GM12873 (cell line): Measurements from ENCODE around the gene MIGA2.
A peak's percentile ranks its signal among the peaks of the same experiment; 100 is the strongest.

Experiments used
- TF ChIP-seq, protein P1 (sequence below): IDR thresholded peaks from 2 replicates; pipeline ENCODE4 v1.5.1; 2012; ENCODE audit warnings: low read depth, mild to moderate bottlenecking, moderate library complexity, low read length, control low read depth; ENCODE audit not compliant: insufficient read depth; ENCODE audit errors: missing control alignments

Gene MIGA2

DNA sequence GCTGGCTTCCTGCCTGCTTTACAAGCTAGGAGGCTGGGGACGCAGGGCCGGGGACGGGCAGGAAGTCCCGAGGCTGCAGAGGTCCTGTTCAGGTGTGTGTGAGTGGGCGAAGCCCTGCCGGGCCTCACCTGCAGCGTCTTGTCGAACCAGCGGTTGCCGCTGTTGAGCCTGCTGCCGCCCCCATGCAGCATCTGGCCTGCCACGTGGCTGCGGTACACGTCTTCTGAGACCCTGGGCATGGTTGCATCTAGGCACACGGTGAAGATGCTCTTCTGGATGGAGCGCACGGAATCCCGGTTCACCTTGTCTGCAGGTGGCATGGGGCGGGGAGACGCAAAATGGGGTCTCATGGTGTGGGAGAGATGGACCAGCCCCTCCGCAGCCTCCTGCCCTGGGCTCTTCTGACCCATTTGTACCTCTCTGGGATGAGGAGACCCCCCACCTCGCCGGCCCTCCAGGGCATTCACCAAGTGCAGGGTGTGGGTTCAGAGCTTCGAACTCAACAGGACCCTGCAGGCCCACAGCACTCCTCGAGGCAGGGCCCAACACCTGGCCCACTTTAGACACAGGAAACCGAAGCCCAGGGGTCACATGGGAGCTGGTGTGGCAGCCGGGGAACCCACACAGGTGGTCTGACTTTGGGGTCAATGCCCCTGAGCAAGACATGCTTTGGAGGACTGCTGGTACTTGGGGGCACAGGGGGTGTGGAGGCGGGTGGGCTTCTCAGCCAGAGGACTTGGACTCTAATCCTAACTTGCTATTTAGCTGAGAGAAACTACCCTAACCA, 64.2 kb downstream of the MIGA2 start:
- TF ChIP-seq, protein P1, sequence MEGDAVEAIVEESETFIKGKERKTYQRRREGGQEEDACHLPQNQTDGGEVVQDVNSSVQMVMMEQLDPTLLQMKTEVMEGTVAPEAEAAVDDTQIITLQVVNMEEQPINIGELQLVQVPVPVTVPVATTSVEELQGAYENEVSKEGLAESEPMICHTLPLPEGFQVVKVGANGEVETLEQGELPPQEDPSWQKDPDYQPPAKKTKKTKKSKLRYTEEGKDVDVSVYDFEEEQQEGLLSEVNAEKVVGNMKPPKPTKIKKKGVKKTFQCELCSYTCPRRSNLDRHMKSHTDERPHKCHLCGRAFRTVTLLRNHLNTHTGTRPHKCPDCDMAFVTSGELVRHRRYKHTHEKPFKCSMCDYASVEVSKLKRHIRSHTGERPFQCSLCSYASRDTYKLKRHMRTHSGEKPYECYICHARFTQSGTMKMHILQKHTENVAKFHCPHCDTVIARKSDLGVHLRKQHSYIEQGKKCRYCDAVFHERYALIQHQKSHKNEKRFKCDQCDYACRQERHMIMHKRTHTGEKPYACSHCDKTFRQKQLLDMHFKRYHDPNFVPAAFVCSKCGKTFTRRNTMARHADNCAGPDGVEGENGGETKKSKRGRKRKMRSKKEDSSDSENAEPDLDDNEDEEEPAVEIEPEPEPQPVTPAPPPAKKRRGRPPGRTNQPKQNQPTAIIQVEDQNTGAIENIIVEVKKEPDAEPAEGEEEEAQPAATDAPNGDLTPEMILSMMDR: no peak

DNA sequence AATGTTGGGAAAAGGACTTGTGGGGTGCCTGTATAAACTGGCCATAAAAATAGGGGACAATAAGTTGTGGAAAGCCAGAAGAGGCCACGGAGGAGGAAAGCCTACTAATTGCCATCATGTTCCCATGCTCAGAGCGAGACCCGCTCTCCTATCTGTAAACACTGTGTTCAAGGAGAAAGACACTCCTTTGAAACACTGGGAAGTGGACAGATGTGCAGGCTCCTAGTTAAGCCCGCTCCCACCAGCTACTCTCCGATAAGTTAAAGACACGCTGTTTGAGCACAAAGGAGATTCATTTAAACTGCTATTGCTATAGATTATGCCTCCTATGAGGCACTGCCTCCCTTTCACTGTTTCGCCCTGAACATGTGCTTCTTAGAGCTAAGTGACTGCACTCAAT, 64.9 kb downstream of the MIGA2 start:
- TF ChIP-seq, protein P1: no peak

DNA sequence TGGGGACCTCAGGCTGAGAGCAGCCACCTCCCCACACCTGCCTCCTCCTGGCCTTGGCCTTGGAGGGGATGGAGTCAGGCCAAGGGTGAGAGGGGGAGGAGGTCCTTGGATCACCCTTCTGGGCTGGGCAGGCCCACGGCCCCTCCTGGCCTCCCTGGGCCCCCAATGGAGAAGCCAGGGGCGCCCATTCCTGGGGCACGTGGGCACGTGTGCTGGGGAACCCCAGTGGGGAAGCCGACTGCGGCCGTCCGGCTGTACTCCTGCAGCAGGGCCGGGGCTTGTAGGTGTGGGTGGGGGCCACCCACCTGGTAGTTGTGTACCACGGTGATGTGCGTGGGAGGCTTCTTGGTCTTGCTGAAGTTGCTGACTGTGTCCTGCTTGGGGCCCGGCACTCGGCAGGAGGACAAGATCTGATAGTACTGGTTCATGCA, 65.7 kb downstream of the MIGA2 start:
- TF ChIP-seq, protein P1: no peak

DNA sequence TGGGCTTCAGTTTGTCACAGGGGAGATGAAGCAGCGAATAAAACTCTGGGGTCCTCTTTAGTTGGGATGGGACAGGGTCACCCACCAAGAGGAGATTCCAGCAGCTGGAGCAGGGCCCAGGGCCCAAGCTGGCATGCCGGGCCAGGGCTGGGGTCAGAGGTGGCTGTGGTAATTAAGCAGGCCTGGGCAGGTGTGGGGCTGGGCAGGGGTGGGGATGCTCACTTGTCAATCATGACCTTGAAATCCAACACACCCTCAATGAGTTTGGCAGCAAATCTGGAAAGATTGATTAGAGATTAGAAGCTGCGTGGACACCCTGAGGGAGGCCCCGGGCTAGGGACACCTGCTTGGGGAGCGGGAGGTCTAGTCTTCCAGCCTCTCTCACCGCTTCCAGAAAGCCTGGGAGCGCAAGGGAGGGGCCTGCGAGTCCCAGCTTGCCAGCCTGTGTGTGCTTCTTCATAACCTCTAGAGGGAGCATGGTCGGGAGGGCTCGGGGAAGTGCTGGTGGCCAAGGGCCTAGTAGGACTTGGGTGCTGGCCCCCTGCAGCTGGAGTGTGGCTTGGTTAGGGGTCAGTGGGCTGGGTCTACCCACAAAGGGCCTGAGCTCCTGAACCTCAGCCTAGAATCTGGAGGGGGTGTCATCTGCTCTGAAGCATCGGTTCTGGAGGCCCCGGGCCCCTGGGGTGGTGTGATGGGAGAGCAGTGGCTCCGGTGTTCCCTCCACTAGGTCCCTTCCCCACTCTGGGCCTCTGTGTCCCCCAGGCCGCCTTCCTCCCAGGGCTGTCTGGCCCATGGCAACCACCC, 66.6 kb downstream of the MIGA2 start:
- TF ChIP-seq, protein P1: peak; percentile 70

DNA sequence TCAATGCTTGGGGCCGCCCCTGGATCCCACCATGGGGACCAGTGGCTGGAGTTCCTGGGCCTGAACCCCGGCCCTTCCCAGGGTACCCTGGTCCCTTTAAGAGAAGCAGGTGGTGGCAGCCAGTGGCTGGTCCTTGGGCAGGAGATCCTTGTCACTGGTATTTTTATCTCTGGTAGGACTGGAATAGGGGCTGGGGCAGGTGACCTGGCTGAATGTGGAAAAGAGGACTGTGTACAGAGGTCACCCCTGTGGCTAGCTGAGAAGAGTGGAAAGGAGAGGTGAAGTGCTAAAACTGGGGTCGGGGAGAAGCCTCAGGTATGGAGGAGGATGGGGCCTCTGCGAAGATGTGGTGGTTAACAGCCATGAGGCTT, 67.2 kb downstream of the MIGA2 start:
- TF ChIP-seq, protein P1: no peak

DNA sequence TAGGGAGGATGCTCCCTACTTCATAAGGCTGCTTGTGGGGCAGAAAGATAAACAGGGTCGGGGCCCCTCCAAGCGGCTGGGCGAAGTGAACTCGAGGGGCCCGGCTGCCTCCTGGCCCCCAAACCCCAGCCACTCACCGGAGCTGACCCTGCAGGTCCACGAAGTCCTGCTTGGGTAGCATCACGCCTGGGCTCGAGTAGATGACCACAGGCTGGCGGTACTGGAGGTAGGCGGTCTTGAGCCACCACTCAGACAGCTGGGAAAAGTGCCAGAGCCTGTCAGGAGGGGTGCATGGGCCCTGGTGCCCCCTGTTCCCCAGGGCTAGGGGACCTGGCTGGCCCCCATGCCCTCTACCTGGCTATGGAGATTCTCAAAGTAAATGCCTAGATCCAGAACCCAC, 67.6 kb downstream of the MIGA2 start:
- TF ChIP-seq, protein P1: no peak

DNA sequence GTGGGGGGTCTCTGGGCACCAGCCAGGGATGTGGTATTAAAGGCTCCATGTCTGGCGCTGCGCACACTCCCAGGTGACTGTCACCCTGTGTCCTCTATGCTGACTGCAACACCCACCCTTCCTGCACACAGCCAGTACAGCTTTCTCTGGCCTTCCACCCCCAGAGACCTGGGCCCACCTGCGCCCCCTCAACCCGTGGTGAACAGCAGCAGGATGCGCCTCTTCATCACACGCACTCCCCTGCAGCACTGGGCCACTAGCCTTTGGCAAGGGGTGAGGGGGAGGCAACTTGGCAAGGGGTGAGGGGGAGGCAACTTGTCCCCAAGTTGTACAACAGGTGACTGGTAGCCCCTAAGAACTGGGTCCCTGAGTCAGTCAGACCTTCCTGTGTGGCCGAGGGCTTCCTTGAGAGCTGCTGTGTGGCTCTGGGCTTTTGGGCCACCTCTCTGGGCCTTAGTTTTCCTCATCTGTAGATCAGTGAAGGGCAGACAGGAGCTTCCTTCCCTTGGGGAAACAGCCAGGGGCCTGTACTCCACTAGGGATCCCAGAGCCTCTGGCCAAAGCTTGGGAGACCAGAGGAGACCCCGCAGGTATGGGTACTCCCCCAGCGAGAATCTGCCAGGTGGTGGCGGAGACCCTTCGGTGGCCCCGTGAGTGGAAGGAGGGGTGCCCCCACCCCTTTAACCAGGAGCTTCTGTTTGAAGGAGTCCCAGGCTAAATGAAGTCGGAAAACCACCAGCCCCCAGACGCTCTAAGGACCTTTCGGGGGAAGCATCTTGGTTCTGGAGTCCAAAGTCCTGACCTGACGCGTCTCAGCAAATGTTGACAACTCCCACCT, 69.7 kb downstream of the MIGA2 start:
- TF ChIP-seq, protein P1: no peak
